H1 (cell line): Measurements from ENCODE around the gene LMTK2. TPM values are rescaled to one million over a fixed set of nuclear protein-coding genes. Genes with fewer than 3 reads are reported as not detected.

Experiments used
- CTCF ChIA-PET: fragments of 300-600 bp; sonication (Branson Sonifier 250); formaldehyde crosslinking; loops from one replicate; lab custom pipeline; 2021; ENCODE audit not compliant: partially characterized antibody; lab: Charles Lee
- POLR2A ChIA-PET: fragments of 300-600 bp; sonication (Branson Sonifier 250); formaldehyde crosslinking; loops from one replicate; lab custom pipeline; 2021; ENCODE audit warnings: inconsistent platforms; ENCODE audit not compliant: partially characterized antibody; lab: Charles Lee
- DNase-seq, 2 experiments: peaks; one replicate each; pipeline versions ENCODE4 v3.0.0 to v3.0.0-alpha.2; 2010 to 2022; ENCODE audit warnings: low spot score in 2 of 2, low read depth in 1 of 2, mixed read lengths in 1 of 2
- FAIRE-seq: peaks from 2 replicates; lab custom pipeline; 2011; peaks lifted over from hg19 to GRCh38; lab: Jason Lieb, UNC
- H2AFZ ChIP-seq: 2 replicates; pipeline ENCODE4 v1.8.1; 2012; ENCODE audit warnings: low read length, inconsistent platforms
- H2AK5ac ChIP-seq: 2 replicates; pipeline ENCODE4 v1.6.1; 2013; ENCODE audit warnings: low read depth, low read length
- H2BK120ac ChIP-seq: replicated peaks from 2 replicates; pipeline ENCODE3; 2013; ENCODE audit warnings: low read depth, low read length, inconsistent platforms
- H2BK12ac ChIP-seq: 2 replicates; pipeline ENCODE4 v1.6.1; 2013; ENCODE audit warnings: low read depth, low read length
- H2BK15ac ChIP-seq: 2 replicates; pipeline ENCODE4 v1.6.1; 2013; ENCODE audit warnings: low read length
- H2BK20ac ChIP-seq: 2 replicates; pipeline ENCODE4 v1.6.1; 2013; ENCODE audit warnings: low read length
- H2BK5ac ChIP-seq: 2 replicates; pipeline ENCODE4 v1.6.1; 2013; ENCODE audit warnings: low read depth, low read length
- H3K14ac ChIP-seq: 2 replicates; pipeline ENCODE4 v1.6.1; 2013; ENCODE audit warnings: inconsistent platforms; ENCODE audit not compliant: insufficient read length
- H3K18ac ChIP-seq: 2 replicates; pipeline ENCODE4 v1.6.1; 2013; ENCODE audit warnings: low read length; ENCODE audit errors: extremely low read depth
- H3K23ac ChIP-seq: 2 replicates; pipeline ENCODE4 v1.6.1; 2013; ENCODE audit warnings: inconsistent platforms; ENCODE audit not compliant: insufficient read length
- H3K23me2 ChIP-seq: 2 replicates; pipeline ENCODE4 v1.6.1; 2013; ENCODE audit warnings: low read depth, low read length
- H3K27ac ChIP-seq: 2 replicates; pipeline ENCODE4 v1.6.1; 2011; ENCODE audit warnings: low read depth, low read length, inconsistent platforms
- H3K27me3 ChIP-seq, 4 experiments: replicated peaks in 1 of 4; 1 replicate in 1 of 4; 2 replicates in 3 of 4; pipeline versions ENCODE4 v1.6.1 to v1.8.1; 2011 to 2013; ENCODE audit warnings: low read length in 3 of 4, mild to moderate bottlenecking in 3 of 4, inconsistent platforms in 2 of 4, mixed read lengths in 2 of 4, moderate library complexity in 1 of 4; ENCODE audit not compliant: control insufficient read depth in 3 of 4, insufficient read depth in 3 of 4; ENCODE audit errors: extremely low read depth in 1 of 4
- H3K36me3 ChIP-seq, 4 experiments: 2 replicates each; pipeline versions ENCODE4 v1.6.1 to v1.8.1; 2011 to 2013; ENCODE audit warnings: mild to moderate bottlenecking in 4 of 4, low read length in 3 of 4, moderate library complexity in 2 of 4, control low read depth in 1 of 4, inconsistent platforms in 1 of 4; ENCODE audit not compliant: insufficient read depth in 4 of 4, control insufficient read depth in 2 of 4
- H3K4ac ChIP-seq: replicated peaks from 2 replicates; pipeline ENCODE3; 2013; ENCODE audit warnings: low read length, low read depth, mixed read lengths, inconsistent platforms; ENCODE audit not compliant: insufficient read length
- H3K4me1 ChIP-seq, 4 experiments: replicated peaks in 1 of 4; 1 replicate in 1 of 4; 2 replicates in 3 of 4; pipeline versions ENCODE4 v1.6.1 to v1.8.1; 2011 to 2013; ENCODE audit warnings: low read length in 3 of 4, inconsistent platforms in 2 of 4, mixed read lengths in 1 of 4; ENCODE audit not compliant: insufficient read depth in 4 of 4, control insufficient read depth in 3 of 4
- H3K4me2 ChIP-seq, 2 experiments: 2 replicates each; pipeline versions ENCODE4 v1.6.1 to v1.8.1; 2011 to 2013; ENCODE audit warnings: low read depth in 2 of 2, low read length in 2 of 2, control low read depth in 1 of 2, inconsistent platforms in 1 of 2, mild to moderate bottlenecking in 1 of 2; ENCODE audit not compliant: insufficient read depth in 1 of 2
- H3K4me3 ChIP-seq, 4 experiments: fragments of 200-600, 300-600 bp in 1 of 4; sonication (generic), shearing (Covaris generic), sonication (Bioruptor Twin) in 1 of 4; 2 replicates each; pipeline versions ENCODE4 v1.5.1 to v1.8.1; 2011 to 2016; ENCODE audit warnings: low read length in 4 of 4, low read depth in 3 of 4, control low read depth in 2 of 4, inconsistent platforms in 2 of 4, mild to moderate bottlenecking in 2 of 4, mixed read lengths in 1 of 4, moderate library complexity in 1 of 4; ENCODE audit not compliant: insufficient read depth in 2 of 4; ENCODE audit errors: extremely low read depth in 1 of 4
- H3K56ac ChIP-seq: replicated peaks from 2 replicates; pipeline ENCODE3; 2013; ENCODE audit warnings: low read depth, mild to moderate bottlenecking, mixed read lengths, low read length, inconsistent platforms; ENCODE audit not compliant: insufficient read length
- H3K79me1 ChIP-seq: 2 replicates; pipeline ENCODE4 v1.6.1; 2013; ENCODE audit warnings: low read depth, low read length, control low read depth
- H3K79me2 ChIP-seq, 2 experiments: 2 replicates each; pipeline versions ENCODE4 v1.6.1 to v1.8.1; 2012 to 2013; ENCODE audit warnings: low read length in 2 of 2, mild to moderate bottlenecking in 2 of 2, inconsistent platforms in 1 of 2; ENCODE audit not compliant: insufficient read depth in 2 of 2, control insufficient read depth in 1 of 2
- H3K9ac ChIP-seq, 4 experiments: replicated peaks in 1 of 4; 1 replicate in 1 of 4; 2 replicates in 3 of 4; pipeline versions ENCODE4 v1.6.1 to v1.8.1; 2011 to 2013; ENCODE audit warnings: low read depth in 3 of 4, low read length in 3 of 4, control low read depth in 2 of 4, mild to moderate bottlenecking in 2 of 4, moderate library complexity in 2 of 4, inconsistent platforms in 1 of 4; ENCODE audit errors: extremely low read depth in 1 of 4
- H3K9me3 ChIP-seq, 2 experiments: 2 replicates each; pipeline versions ENCODE4 v1.6.1 to v1.8.1; 2012 to 2013; ENCODE audit warnings: mild to moderate bottlenecking in 2 of 2, moderate library complexity in 2 of 2, control low read depth in 1 of 2, inconsistent platforms in 1 of 2, low read depth in 1 of 2, low read length in 1 of 2, mixed read lengths in 1 of 2; ENCODE audit not compliant: insufficient read depth in 2 of 2
- H4K20me1 ChIP-seq, 2 experiments: replicated peaks in 1 of 2; 2 replicates each; pipeline versions ENCODE3 to v1.8.1; 2011 to 2013; ENCODE audit warnings: inconsistent platforms in 2 of 2, low read length in 2 of 2, mild to moderate bottlenecking in 1 of 2; ENCODE audit not compliant: insufficient read depth in 2 of 2, control insufficient read depth in 1 of 2
- H4K5ac ChIP-seq: 2 replicates; pipeline ENCODE4 v1.6.1; 2013; ENCODE audit warnings: low read length, low read depth, mixed read lengths, inconsistent platforms; ENCODE audit not compliant: insufficient read length
- H4K8ac ChIP-seq: 2 replicates; pipeline ENCODE4 v1.8.0; 2013; ENCODE audit warnings: mild to moderate bottlenecking, moderate library complexity, low read length, inconsistent platforms; ENCODE audit not compliant: insufficient read depth; ENCODE audit errors: extremely low read depth
- H4K91ac ChIP-seq: replicated peaks from 2 replicates; pipeline ENCODE3; 2013; ENCODE audit warnings: low read length, mixed read lengths, inconsistent platforms; ENCODE audit not compliant: insufficient read length
- EGR1 ChIP-seq: IDR thresholded peaks from 2 replicates; pipeline ENCODE4 v1.6.1; 2011; ENCODE audit warnings: low read depth, low read length, borderline replicate concordance
- WGBS, 2 experiments: shearing (Covaris generic) in 1 of 2; methylation state at CpG; one replicate each; pipeline versions ENCODE4 v1.1.6 to v1.1.7; 2013 to 2015; ENCODE audit warnings: low lambda C conversion rate in 2 of 2, mixed read lengths in 2 of 2, inconsistent platforms in 1 of 2, low coverage in 1 of 2, missing lambda C conversion rate in 1 of 2; ENCODE audit not compliant: insufficient replicate concordance in 2 of 2, insufficient coverage in 1 of 2, insufficient read length in 1 of 2; ENCODE audit errors: extremely low coverage in 1 of 2, missing lambda C conversion rate in 1 of 2; 5-methylcytosine and 5-hydroxymethylcytosine counted together
- polyA plus RNA-seq, 7 experiments: library from polyadenylated mRNA; depleted of rRNA in 3 of 7; stranded (reverse) in 5 of 7; unstranded in 2 of 7; fragments of >200 nt in 5 of 7; fragments of 200-250 nt in 2 of 7; gene quantifications; 1 replicate in 5 of 7; 2 replicates in 1 of 7; 4 replicates in 1 of 7; pipeline versions ENCODE4 v1.2.1 to v1.2.3, GENCODE V29; 2011 to 2013; ENCODE audit warnings: missing spikeins in 2 of 7, mixed read lengths in 2 of 7
- total RNA-seq: library from RNA; stranded (reverse); fragmentation: NEBNext Ultra II Directional; extraction: Animal tissue kit (Norgen Biotek cat#: 25700); gene quantifications from 2 replicates; pipeline ENCODE4 v1.2.1, GENCODE V29; 2021

The LMTK2 gene
- total and polyA plus RNA-seq, 2 of the 8 experiments (the other 6 are each of a cell fraction or from before 2014, with no cell fraction given) = 9.7 to 30.7 TPM

- peaks cover 0 to 5% of the 10 kb centered on the region in 2 experiments for H4K20me1 ChIP-seq
- H4K5ac ChIP-seq = no peak overlapping the region
- no peak overlapping the region for H4K91ac ChIP-seq
- H3K4me1 ChIP-seq = no peaks in the 10 kb centered on the region
- no peak overlapping the region for H3K27ac ChIP-seq
- DNase-seq = no peak
- no peak overlapping the region for H3K4me2 ChIP-seq
- no peak overlapping the region for H2BK12ac ChIP-seq
- H4K8ac ChIP-seq = no peak overlapping the region
- no peak overlapping the region for H3K9ac ChIP-seq
- WGBS, 2 experiments = 95% methylated on average over 18 of the region's 18 CpGs; no CpG with 5 or more reads in 1 of the 2 experiments
- no peak overlapping the region for H2AK5ac ChIP-seq
- no peaks in the 10 kb centered on the region; the same call in 1 of the 2 replicates for H3K79me1 ChIP-seq
- no peak for TF ChIP-seq EGR1
- no peak overlapping the region for H3K18ac ChIP-seq
- no peak overlapping the region for H2AFZ ChIP-seq
- no peak overlapping the region for H2BK15ac ChIP-seq
- peaks cover 0 to 15% (median 0%) of the 10 kb centered on the region in 4 experiments; a peak in 4 of 8 replicates for H3K36me3 ChIP-seq
- POLR2A ChIA-PET = interaction anchor here (0.9 kb wide), 1 partner anchor 26 kb away, joined by 3 read pairs; no protein-coding TSS in a partner anchor
- FAIRE-seq = no peak
- H3K9me3 ChIP-seq = no peaks in the 10 kb centered on the region
- H3K56ac ChIP-seq = no peak overlapping the region
- H2BK5ac ChIP-seq = no peak overlapping the region
- no peak overlapping the region for H2BK20ac ChIP-seq
- peaks cover 0 to 11% of the 10 kb centered on the region in 2 experiments; a peak in 3 of 4 replicates for H3K79me2 ChIP-seq
- no peaks in the 10 kb centered on the region; the same call in 1 of the 2 replicates for H3K23me2 ChIP-seq
- CTCF ChIA-PET = interaction anchor here (0.6 to 1.4 kb wide), 4 partner anchors 21 to 1552 kb away, joined by 3 to 7 read pairs (median 4); no protein-coding TSS in a partner anchor
- H3K27me3 ChIP-seq = no peaks in the 10 kb centered on the region
- H3K4ac ChIP-seq = no peak overlapping the region
- no peak overlapping the region for H3K4me3 ChIP-seq
- H2BK120ac ChIP-seq = no peak overlapping the region
- H3K23ac ChIP-seq = no peak overlapping the region
- H3K14ac ChIP-seq = no peak overlapping the region
These were observed 97.4 kb downstream of the LMTK2 start for GRCh38 chr7:98203964-98204605.
